Measurements from ENCODE around the gene RAP2A. TPM values are rescaled to one million over a fixed set of nuclear protein-coding genes. Genes with fewer than 3 reads are reported as not detected.

Gene RAP2A
- total RNA-seq, 2 donors from 2014 or later = 31.0 to 39.4 TPM

- Histone ChIP-seq H3K9me3 (no peaks in the 10 kb centered on the region), H3K27me3 (replicated peaks; ENCODE audit: insufficient read depth) (no peaks in the 10 kb centered on the region), H3K4me1 (ENCODE audit: control insufficient read depth in 1 of 2, low read depth in 2 of 2) (peaks cover 0 to 10% of the 10 kb centered on the region in 2 donors), H3K36me3 (no peaks in the 10 kb centered on the region), H3K27ac (no peak overlapping the region), H3K4me3 (no peak overlapping the region)
- ATAC-seq (ENCODE audit: insufficient number of reproducible peaks, low FRiP score, low read depth) (no peak), DNase-seq (ENCODE audit: low spot score) (no peak)
- TF ChIP-seq, protein P1, sequence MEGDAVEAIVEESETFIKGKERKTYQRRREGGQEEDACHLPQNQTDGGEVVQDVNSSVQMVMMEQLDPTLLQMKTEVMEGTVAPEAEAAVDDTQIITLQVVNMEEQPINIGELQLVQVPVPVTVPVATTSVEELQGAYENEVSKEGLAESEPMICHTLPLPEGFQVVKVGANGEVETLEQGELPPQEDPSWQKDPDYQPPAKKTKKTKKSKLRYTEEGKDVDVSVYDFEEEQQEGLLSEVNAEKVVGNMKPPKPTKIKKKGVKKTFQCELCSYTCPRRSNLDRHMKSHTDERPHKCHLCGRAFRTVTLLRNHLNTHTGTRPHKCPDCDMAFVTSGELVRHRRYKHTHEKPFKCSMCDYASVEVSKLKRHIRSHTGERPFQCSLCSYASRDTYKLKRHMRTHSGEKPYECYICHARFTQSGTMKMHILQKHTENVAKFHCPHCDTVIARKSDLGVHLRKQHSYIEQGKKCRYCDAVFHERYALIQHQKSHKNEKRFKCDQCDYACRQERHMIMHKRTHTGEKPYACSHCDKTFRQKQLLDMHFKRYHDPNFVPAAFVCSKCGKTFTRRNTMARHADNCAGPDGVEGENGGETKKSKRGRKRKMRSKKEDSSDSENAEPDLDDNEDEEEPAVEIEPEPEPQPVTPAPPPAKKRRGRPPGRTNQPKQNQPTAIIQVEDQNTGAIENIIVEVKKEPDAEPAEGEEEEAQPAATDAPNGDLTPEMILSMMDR (IDR thresholded peaks at IDR 0.05) = no peak
Measured at GRCh38 chr13:97506511-97506910, 72.5 kb downstream of the RAP2A start.

DNA sequence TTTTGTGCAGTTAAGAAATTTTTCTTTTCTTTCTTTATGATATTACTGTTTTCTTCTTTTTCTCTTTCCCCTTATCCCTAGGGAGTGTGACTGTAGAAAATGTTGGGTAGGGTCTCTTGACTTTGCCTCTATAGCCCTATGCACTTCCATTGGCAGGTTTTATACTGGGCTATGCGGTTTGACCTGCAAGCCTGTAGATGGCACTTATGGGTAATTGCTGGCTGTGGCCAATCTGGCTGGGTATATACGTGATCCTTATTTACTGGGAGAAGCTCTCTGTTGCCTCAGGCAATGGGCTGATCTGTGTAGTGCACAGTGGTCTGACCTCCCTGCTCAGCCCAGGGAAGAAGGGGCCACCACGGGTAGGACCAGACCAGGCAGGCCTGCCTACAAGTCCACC is 78.8 kb downstream of the RAP2A start:
- Histone ChIP-seq H3K27me3 (replicated peaks; ENCODE audit: insufficient read depth) (no peaks in the 10 kb centered on the region), H3K27ac (no peak overlapping the region), H3K36me3 (no peaks in the 10 kb centered on the region), H3K4me3 (no peak overlapping the region), H3K9me3 (no peaks in the 10 kb centered on the region), H3K4me1 (ENCODE audit: control insufficient read depth in 1 of 2, low read depth in 2 of 2) (no peaks in the 10 kb centered on the region)
- DNase-seq (ENCODE audit: low spot score) = no peak
- no peak for ATAC-seq (ENCODE audit: insufficient number of reproducible peaks, low FRiP score, low read depth)
- TF ChIP-seq, protein P1 (IDR thresholded peaks at IDR 0.05) = no peak

DNA sequence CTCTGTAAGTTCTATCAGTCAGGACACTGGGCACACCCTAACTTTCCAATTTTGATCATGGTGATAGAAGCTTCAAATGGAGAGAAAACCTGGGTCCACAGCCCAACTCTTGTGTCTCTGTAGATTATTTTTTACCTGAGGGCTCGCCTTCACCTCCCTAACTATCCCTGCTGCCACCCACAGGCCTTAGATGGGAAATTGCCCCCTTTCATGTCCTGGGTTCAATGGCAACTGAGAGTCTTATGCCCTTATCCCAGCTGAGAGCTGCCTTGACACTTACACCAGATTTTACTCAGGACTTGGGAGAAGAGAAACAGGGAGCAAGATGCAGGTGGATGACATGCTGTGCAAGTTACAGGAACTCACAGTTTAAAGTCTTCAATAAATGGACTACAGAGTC is 81.7 kb downstream of the RAP2A start:
- no peaks in the 10 kb centered on the region for H3K4me1 ChIP-seq (ENCODE audit: control insufficient read depth in 1 of 2, low read depth in 2 of 2)
- DNase-seq (ENCODE audit: low spot score) = no peak
- TF ChIP-seq, protein P1 (IDR thresholded peaks at IDR 0.05) = no peak
- no peak for ATAC-seq (ENCODE audit: insufficient number of reproducible peaks, low FRiP score, low read depth)
- H3K27me3 ChIP-seq (replicated peaks; ENCODE audit: insufficient read depth) = no peaks in the 10 kb centered on the region
- no peak overlapping the region for H3K27ac ChIP-seq
- H3K36me3 ChIP-seq = no peaks in the 10 kb centered on the region
- no peak overlapping the region for H3K4me3 ChIP-seq
- no peaks in the 10 kb centered on the region for H3K9me3 ChIP-seq

- Histone ChIP-seq H3K27ac (no peak overlapping the region), H3K27me3 (replicated peaks; ENCODE audit: insufficient read depth) (no peaks in the 10 kb centered on the region), H3K4me1 (ENCODE audit: control insufficient read depth in 1 of 2, low read depth in 2 of 2) (no peaks in the 10 kb centered on the region), H3K9me3 (no peaks in the 10 kb centered on the region), H3K4me3 (no peak overlapping the region), H3K36me3 (no peaks in the 10 kb centered on the region)
- no peak for DNase-seq (ENCODE audit: low spot score)
- no peak for ATAC-seq (ENCODE audit: insufficient number of reproducible peaks, low FRiP score, low read depth)
- TF ChIP-seq, protein P1 (IDR thresholded peaks at IDR 0.05) = no peak
Measured at GRCh38 chr13:97517967-97518366, 84.0 kb downstream of the RAP2A start.

Other genes starting within 250 kb of the RAP2A start
- gene MBNL2, start 211.8 kb upstream of the RAP2A start, total RNA-seq = 10 to 100 TPM; 59.6 to 67.7 TPM

All from thoracic aorta (tissue), 2 donors.